OCI-LY3 (cell line): Measurements from ENCODE around the gene SNCB.

Experiments
- H2AFZ ChIP-seq: fragments of 200-600, 300-600 bp; shearing (Covaris generic); 2 replicates; pipeline ENCODE4 v1.6.0; 2014; ENCODE audit warnings: antibody characterized with exemption, low read depth, low read length
- H3K27ac ChIP-seq: fragments of 200-600, 300-600 bp; sonication (generic); 2 replicates; pipeline ENCODE4 v1.5.1; 2014; ENCODE audit warnings: mild to moderate bottlenecking, low read length, moderate library complexity, mixed read lengths
- H3K27me3 ChIP-seq: fragments of 200-600, 300-600 bp; sonication (generic); 2 replicates; pipeline ENCODE4 v1.6.1; 2014; ENCODE audit warnings: low read depth, low read length, mixed read lengths
- H3K36me3 ChIP-seq: fragments of 200-600, 300-600 bp; sonication (generic); replicated peaks from 2 replicates; pipeline ENCODE3; 2014; ENCODE audit warnings: low read depth, low read length, mixed read lengths
- H3K4me1 ChIP-seq: fragments of 300-600, 200-600 bp; sonication (generic); 2 replicates; pipeline ENCODE4 v1.6.1; 2014; ENCODE audit warnings: low read length, mixed read lengths
- H3K4me2 ChIP-seq: fragments of 200-600, 300-600 bp; sonication (generic); 2 replicates; pipeline ENCODE4 v1.6.1; 2014; ENCODE audit warnings: low read length, mixed read lengths
- H3K4me3 ChIP-seq: fragments of 300-600, 200-600 bp; sonication (generic); 2 replicates; pipeline ENCODE4 v1.5.1; 2014; ENCODE audit warnings: antibody characterized with exemption, mild to moderate bottlenecking, low read length, moderate library complexity
- H3K79me2 ChIP-seq: fragments of 300-600, 200-600 bp; shearing (Covaris generic); 2 replicates; pipeline ENCODE4 v1.6.1; 2014; ENCODE audit warnings: mild to moderate bottlenecking, low read length, mixed read lengths
- H3K9ac ChIP-seq: fragments of 300-600, 200-600 bp; shearing (Covaris generic); 2 replicates; pipeline ENCODE4 v1.6.0; 2014; ENCODE audit warnings: mild to moderate bottlenecking, low read length, moderate library complexity
- H3K9me3 ChIP-seq: fragments of 200-600, 300-600 bp; shearing (Covaris generic); 2 replicates; pipeline ENCODE4 v1.6.1; 2014; ENCODE audit warnings: low read length, mixed read lengths; ENCODE audit not compliant: insufficient read depth
- H4K20me1 ChIP-seq: fragments of 200-600, 300-600 bp; sonication (generic); 2 replicates; pipeline ENCODE4 v1.6.1; 2016; ENCODE audit warnings: low read length, mixed read lengths; ENCODE audit not compliant: insufficient read depth
- EZH2phosphoT487 ChIP-seq: fragments of 200-600 bp; shearing (Covaris generic); IDR thresholded peaks from 2 replicates; pipeline ENCODE4 v1.6.1; 2018; ENCODE audit warnings: antibody characterized with exemption, mixed run types, low read depth
- TF ChIP-seq, protein P1 (sequence below): fragments of 200-600, 300-600 bp; sonication (generic); IDR thresholded peaks from 2 replicates; pipeline ENCODE4 v1.5.1; 2014; ENCODE audit warnings: antibody characterized with exemption, low read length, low read depth

SNCB gene

DNA sequence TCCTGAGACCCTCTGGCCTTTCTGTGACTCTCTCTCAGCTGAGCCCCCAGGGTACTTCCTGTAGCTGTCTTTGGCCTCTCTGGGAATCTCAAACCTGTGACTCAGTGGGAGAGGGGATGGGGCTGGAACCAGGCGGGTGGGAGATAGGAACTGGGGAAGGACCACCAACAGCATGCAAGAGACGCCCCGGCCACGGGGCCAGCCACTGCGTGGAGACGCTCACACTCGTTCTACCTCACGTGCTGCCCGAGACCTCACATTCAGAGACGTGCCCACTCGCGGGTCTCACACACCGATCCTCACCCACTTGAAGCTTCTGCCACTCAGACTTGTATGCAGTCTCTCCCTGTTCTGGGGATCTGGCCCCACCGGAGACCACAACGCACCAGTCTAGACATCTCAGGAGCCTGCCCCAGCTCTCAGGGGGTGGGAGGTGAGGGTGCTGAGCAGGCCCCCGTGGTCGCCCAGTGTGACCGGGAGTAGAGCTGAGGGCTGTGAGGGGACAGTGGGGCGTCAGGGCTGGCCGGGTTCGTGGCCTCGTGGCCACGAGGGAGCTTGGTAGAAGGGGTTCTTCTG, 34.2 kb downstream of the SNCB start:
- Histone ChIP-seq H3K4me2 (no peak overlapping the region), H3K27me3 (no peaks in the 10 kb centered on the region), H3K36me3 (no peaks in the 10 kb centered on the region), H2AFZ (no peak overlapping the region), H3K4me1 (no peaks in the 10 kb centered on the region), H3K27ac (no peak overlapping the region), H3K9ac (no peak overlapping the region), H4K20me1 (0 out of 2 replicates have a peak, but pooled peaks cover 2% of the 10 kb centered on the region), H3K79me2 (no peaks in the 10 kb centered on the region), H3K9me3 (0 out of 2 replicates have a peak, but pooled peaks cover 3% of the 10 kb centered on the region), H3K4me3 (no peak overlapping the region)
- TF ChIP-seq EZH2phosphoT487, result no peak
- TF ChIP-seq, protein P1, sequence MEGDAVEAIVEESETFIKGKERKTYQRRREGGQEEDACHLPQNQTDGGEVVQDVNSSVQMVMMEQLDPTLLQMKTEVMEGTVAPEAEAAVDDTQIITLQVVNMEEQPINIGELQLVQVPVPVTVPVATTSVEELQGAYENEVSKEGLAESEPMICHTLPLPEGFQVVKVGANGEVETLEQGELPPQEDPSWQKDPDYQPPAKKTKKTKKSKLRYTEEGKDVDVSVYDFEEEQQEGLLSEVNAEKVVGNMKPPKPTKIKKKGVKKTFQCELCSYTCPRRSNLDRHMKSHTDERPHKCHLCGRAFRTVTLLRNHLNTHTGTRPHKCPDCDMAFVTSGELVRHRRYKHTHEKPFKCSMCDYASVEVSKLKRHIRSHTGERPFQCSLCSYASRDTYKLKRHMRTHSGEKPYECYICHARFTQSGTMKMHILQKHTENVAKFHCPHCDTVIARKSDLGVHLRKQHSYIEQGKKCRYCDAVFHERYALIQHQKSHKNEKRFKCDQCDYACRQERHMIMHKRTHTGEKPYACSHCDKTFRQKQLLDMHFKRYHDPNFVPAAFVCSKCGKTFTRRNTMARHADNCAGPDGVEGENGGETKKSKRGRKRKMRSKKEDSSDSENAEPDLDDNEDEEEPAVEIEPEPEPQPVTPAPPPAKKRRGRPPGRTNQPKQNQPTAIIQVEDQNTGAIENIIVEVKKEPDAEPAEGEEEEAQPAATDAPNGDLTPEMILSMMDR, result no peak

DNA sequence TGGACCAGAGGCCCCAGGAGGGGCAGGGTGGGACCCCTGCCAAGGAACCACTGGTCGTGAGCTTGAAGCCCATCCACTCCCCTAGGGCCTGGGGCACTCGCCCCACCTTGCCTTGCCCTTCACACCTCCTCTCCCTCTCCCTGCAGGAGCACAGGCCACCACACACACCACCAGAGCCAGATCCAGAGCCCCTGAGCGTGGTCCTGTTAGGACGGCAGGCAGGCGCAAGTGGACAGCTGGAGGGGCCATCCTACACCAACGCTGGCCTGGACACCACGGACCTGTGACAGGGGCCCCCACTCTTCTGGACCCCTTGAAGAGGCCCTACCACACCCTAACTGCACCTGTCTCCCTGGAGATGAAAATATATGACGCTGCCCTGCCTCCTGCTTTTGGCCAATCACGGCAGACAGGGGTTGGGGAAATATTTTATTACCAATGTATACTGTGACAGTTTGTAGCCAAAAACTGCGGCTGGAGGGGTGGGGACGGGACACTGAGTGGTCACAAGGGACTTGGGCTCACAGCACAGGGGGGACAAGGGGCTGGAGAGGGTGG, 34.9 kb downstream of the SNCB start:
- Histone ChIP-seq H3K79me2 (no peaks in the 10 kb centered on the region), H3K9ac (no peak overlapping the region), H3K4me3 (no peak overlapping the region), H3K9me3 (0 out of 2 replicates have a peak, but pooled peaks cover 3% of the 10 kb centered on the region), H3K4me2 (no peak overlapping the region), H3K36me3 (no peaks in the 10 kb centered on the region), H3K27ac (no peak overlapping the region), H3K27me3 (no peaks in the 10 kb centered on the region), H4K20me1 (no peaks in the 10 kb centered on the region), H2AFZ (no peak overlapping the region), H3K4me1 (no peaks in the 10 kb centered on the region)
- TF ChIP-seq, protein P1, result no peak
- TF ChIP-seq EZH2phosphoT487, result no peak

DNA sequence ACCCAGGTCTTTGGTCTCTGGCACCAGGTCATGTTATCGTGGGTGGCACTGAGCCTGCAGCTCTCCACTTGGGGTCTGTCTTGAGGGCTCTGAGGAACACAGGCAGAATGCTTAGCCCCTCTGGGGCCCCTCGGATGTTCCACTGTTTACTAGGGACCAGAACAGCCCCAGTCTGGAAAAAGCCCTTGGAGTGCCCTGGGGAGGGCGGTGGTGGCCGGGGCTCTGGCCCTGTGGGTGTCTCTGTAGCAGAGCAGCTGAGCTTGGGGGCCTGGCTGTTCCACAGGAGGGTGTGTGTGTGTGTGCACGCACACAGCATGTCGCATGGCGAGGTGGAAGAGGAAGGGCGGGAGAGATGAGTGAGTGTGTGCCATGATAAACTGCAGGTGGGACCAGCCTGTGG, 35.8 kb downstream of the SNCB start:
- H3K4me2 ChIP-seq, result no peak overlapping the region
- no peak overlapping the region for H3K4me3 ChIP-seq
- H3K27ac ChIP-seq, result no peak overlapping the region
- no peaks in the 10 kb centered on the region for H4K20me1 ChIP-seq
- no peak for TF ChIP-seq EZH2phosphoT487
- TF ChIP-seq, protein P1, result no peak
- H3K9ac ChIP-seq, result no peak overlapping the region
- no peaks in the 10 kb centered on the region for H3K79me2 ChIP-seq
- H3K9me3 ChIP-seq, result 0 out of 2 replicates have a peak, but pooled peaks cover 3% of the 10 kb centered on the region
- H2AFZ ChIP-seq, result no peak overlapping the region
- no peaks in the 10 kb centered on the region for H3K4me1 ChIP-seq
- no peaks in the 10 kb centered on the region for H3K27me3 ChIP-seq
- H3K36me3 ChIP-seq, result no peaks in the 10 kb centered on the region

DNA sequence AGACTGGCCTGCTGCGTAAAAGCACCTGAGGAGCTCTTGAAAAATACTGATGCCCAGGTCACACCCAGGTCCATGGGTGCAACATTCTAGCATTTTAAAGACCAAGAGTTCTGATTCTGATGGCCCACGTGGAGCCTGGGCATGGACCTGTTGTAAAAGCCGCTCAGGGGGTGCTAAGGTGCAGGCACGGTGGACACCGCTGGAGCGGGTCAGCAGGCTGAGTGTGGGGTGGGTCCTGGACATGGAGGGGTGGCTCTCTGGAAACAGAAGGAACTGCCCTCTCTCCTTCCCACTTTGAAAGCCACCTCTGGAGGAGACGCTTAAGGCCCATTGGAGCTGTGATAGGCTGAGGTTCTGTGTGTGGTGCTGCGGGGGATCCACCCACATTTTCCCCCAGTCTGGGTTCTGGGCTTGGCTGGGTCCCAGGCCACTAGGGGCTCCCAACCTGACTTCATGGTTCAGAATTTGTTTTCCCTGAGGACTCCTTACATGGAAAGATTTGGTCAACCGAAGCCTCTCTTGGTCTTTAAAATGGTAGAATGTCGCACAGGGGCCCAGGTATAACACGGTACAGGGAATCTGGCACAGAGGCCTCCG, 37.0 kb downstream of the SNCB start:
- no peaks in the 10 kb centered on the region for H3K4me1 ChIP-seq
- H3K9ac ChIP-seq, result no peak overlapping the region
- no peak overlapping the region for H3K4me3 ChIP-seq
- no peaks in the 10 kb centered on the region for H3K79me2 ChIP-seq
- H2AFZ ChIP-seq, result no peak overlapping the region
- H4K20me1 ChIP-seq, result no peaks in the 10 kb centered on the region
- no peak overlapping the region for H3K27ac ChIP-seq
- H3K36me3 ChIP-seq, result no peaks in the 10 kb centered on the region
- no peak overlapping the region for H3K4me2 ChIP-seq
- TF ChIP-seq, protein P1, result no peak
- TF ChIP-seq EZH2phosphoT487, result no peak
- H3K9me3 ChIP-seq, result 0 out of 2 replicates have a peak, but pooled peaks cover 3% of the 10 kb centered on the region
- no peaks in the 10 kb centered on the region for H3K27me3 ChIP-seq
